ENCODE data around the gene PSMG4. TPM values are rescaled to one million over a fixed set of nuclear protein-coding genes. Genes with fewer than 3 reads are reported as not detected.

The PSMG4 gene
- total and polyA plus RNA-seq, 9 of the 15 experiments (the other 6 are each of a cell fraction or from before 2014, with no cell fraction given): 12.9 to 185 (median 52.0) TPM

GRCh38 chr6:3258720-3259490, at the start of gene PSMG4 (continued):
- no peak for TF ChIP-seq KDM2B (CRISPR knock-in tag; IDR thresholded peaks at IDR 0.05)
- TF ChIP-seq WHSC1 (IDR thresholded peaks at IDR 0.05; ENCODE audit: low read length): no peak
- TF ChIP-seq KLF1 (tag; IDR thresholded peaks at IDR 0.05): no peak
- no peak for TF ChIP-seq KAT8 (IDR thresholded peaks at IDR 0.05; ENCODE audit: low read depth)
- no peak for TF ChIP-seq ZNF324 (CRISPR knock-in tag; IDR thresholded peaks at IDR 0.05)
- no peak for TF ChIP-seq MAFK (IDR thresholded peaks at IDR 0.05; ENCODE audit: low read length)
- TF ChIP-seq ZNF395 (CRISPR knock-in tag; IDR thresholded peaks at IDR 0.05): 0 out of 2 replicates have a peak, but pooled peaks have one; percentile 34
- no peak for TF ChIP-seq CBFA2T3 (IDR thresholded peaks at IDR 0.05)
- TF ChIP-seq GATA2 (CRISPR knock-in tag; IDR thresholded peaks at IDR 0.05): no peak
- TF ChIP-seq ZNF277 (CRISPR knock-in tag; IDR thresholded peaks at IDR 0.05; ENCODE audit: borderline replicate concordance): no peak
- no peak for TF ChIP-seq AFF4 (CRISPR knock-in tag; IDR thresholded peaks at IDR 0.05)
- no peak; the same call in 1 of the 2 replicates for TF ChIP-seq ZC3H4 (CRISPR knock-in tag; IDR thresholded peaks at IDR 0.05; ENCODE audit: borderline replicate concordance)
- TF ChIP-seq TRIM28 (IDR thresholded peaks at IDR 0.05): no peak
- TF ChIP-seq ZFP91 (CRISPR knock-in tag; IDR thresholded peaks at IDR 0.05): 0 out of 2 replicates have a peak, but pooled peaks have one; percentile 39
- TF ChIP-seq HOXB6 (CRISPR knock-in tag; IDR thresholded peaks at IDR 0.05; ENCODE audit: borderline replicate concordance): no peak
- TF ChIP-seq HNRNPUL1 (IDR thresholded peaks at IDR 0.05; ENCODE audit: low read length): no peak
- no peak for TF ChIP-seq TSC22D4 (tag; IDR thresholded peaks at IDR 0.05)
- no peak for TF ChIP-seq ZNF830 (CRISPR knock-in tag; IDR thresholded peaks at IDR 0.05)
- no peak for TF ChIP-seq ZNF449 (CRISPR knock-in tag; IDR thresholded peaks at IDR 0.05)
